ENCODE measurements around the gene NIPAL3.
A peak's percentile ranks its signal among the peaks of the same experiment; 100 is the strongest.

Gene NIPAL3

DNA sequence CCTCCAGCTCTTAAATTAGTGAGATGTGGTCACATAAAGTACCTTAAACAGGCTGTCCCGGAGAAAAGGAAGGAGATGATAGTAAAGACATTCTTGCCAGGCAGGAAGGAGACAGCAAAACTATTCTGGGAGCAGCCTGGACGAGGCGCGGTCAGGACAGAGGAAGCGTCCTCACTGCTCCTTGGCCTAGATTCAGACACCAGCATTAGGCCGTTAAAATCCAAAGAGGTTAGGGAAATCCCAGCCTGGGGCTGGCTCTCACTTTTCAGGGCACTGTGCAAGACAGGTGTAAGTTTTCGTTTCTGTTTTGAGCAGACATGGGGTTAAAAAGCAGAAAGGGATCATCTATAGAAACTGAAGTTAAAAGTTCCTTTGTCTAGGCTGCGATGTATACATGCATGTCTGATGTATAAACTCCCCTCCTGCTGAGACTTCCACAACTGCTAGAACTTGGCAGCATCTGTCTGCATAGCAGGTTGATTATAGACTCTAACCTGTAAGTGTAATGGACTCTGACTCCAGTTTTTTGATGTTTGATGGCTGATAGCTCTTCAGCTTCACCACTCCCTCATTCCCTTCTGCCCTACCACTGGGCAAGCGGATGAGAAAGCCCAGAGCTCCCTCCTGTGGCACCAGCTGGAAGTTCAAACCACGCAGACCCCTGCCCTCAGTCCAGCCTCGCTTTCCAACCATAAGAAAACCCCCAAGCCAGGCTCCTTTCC lies 23.6 kb upstream of the NIPAL3 start:
- DNase-seq, result peak; percentile 75

DNA sequence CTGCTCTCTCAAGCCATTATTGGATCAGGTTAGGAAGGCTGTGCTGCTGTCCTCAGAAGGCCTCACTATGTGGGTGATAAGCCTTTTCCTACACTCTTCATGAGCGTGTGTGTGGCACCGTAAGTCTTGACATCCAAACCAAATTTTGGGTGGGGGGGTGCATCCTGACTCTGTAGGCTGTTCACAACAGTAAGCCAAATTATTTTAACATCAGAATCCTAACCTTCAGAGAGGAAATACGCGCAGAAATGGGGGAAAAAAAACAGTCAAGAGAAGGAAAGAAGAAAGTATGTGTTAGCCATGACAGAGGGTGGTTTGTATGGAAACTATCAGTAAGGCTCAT lies 23.0 kb upstream of the NIPAL3 start:
- no peak for DNase-seq

DNA sequence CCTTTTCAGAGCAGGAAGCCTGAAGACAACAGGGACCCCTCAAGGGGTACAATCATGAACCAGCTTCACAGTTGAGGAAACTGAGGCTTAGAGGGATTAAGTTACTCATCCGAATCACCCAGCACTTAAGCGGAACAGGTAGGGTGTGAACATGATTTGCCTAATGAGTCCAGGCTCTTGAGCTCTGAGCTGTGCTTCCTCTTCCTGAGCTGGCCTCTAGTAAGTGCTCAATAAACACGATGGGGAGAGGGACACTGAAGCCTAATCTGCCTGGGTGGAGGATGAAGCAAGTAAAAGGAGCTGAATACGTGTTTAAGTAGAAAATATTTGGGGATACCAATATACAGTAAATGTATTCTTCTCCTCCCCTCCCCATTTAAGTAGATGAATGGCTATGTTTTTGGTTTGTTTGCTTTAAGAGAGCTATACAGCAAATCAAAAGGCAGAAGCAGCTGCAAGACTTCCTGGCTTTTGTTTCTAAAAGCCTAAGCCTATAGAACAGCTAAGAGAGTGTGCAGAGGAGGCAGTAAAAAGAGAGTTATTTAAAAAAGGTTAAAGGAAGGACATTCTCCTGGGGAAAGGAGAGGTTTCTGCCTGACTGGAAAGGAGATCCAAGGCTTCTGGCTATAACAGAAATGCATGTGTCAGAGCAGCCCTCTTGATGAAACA lies 22.5 kb upstream of the NIPAL3 start:
- DNase-seq, result no peak

DNA sequence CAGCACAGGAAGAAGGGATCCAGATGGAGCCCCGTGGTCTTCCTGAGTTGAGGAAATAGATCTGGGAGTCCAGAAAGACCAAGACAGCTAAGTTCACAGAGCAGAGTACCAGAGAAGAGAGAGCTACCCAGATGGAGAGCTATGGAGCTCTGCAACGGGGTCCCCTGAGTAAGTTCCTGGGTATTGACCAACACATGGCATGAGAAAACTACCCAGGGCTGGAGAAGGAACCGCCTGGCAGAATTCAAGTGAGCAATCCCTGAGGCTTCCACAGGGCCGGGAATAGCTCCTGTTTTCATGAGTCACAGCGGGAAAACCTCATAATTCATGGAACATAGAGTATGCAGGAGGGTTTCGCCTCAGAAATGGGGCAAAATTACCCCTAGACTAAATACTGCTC lies 21.7 kb upstream of the NIPAL3 start:
- no peak for DNase-seq

DNA sequence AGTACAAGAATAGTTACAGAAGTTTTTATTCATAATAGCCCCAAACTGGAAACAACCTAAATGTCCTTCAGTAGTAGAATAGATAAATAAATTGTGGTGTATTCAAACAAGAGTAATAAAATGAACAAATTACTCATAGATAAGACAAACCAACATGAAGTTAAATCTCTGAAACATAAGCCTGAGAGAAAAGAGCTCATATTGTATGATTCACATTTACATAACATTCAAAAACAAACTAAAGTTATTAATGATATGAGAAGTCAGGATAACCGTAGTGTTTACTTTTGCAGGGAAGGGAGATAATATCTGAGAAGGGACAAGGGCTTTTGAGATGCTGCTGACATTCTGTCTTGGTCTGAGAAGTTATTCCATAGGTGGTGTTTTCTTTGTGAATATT lies 15.5 kb upstream of the NIPAL3 start:
- no peak for DNase-seq

DNA sequence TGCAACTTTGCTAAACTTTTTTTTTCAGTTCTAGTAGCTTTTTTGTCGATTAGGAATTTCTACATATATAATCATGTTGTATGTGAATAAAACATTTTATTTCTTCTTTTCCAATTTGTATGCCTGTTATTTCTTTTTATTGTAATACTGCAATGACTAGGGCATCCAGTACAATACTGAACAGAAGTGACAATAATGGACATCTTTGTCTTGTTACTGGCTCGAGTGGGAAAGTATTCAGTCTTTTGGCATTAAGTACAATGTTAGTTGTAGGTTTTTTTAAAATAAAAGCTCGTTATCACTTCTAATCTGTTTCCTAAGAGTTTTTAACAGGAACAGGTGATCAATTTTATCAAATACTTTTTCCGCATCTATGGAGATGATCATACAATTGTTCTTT lies 11.8 kb upstream of the NIPAL3 start:
- no peak for DNase-seq

DNA sequence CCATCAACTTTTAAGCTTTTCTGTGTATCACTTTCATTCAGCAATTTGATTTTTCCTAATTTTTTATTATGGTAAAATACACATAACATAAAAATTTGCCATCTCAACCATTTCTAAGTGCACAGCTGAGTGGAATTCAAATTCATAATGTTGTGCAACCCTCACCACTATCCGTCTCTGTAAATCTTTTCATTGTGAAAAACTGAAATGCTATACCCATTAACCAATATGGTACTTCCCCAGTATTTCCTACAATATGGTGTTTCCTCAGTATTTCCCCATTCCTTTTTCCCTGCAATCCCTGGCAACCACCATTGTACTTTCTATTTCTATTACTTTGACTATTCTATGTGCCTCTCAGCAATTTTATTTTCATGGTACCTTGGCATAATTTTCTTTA lies 8.8 kb upstream of the NIPAL3 start:
- no peak for DNase-seq

DNA sequence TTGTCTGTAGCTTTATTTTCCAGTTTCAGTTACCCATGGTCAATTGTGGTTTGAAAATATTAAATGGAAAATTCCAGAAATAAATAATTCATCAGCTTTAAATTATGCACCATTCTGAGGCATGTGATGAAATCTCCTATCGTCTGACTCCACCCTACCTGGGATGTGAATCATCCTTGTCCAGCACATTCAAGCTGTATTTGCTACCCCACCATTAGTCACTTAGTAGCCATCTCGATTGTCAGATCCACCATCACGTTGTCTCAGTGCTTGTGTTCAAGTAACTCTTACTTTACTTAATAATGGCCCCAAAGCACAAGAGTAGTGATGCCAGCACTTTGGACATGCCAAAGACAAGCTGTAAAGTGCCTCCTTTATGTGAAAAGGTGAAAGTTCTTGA lies 6.1 kb upstream of the NIPAL3 start:
- DNase-seq, result no peak

DNA sequence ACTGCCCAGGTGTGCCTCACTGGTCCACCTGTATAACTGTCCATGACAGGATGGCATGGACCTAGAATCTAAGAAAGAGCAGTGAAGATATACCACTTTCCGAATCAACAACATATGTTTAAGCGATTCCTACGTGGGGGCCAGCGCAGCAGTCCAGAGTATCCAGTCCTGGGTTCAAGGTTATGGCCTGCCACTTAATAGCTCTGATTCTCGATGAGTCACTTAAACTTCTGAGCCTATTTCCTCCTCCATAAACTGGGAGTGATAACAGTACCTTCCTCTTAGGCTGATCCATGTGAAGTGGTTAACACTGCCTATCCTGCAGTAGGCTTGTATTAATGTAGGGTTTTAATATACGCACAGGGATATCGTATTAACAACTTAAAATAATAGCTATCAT lies 4.9 kb upstream of the NIPAL3 start:
- no peak for DNase-seq

DNA sequence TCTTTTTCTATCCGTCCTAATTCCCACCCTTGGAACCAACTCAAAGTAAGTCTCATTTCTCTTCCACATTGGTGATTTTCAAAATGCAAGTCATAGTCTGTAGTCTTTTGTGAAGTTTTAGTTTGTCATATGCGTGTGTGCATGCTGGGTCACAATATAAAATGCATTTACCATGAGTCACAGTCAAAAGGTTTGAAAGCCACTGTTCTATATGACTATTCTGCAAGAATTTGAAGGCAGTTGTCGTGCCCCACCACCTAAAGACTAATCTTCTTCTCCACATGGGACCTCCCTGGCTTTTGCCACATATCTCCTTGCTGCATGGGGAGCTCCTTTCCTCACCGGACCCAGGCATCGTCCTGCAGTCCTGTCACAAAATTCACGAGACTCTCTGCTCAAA lies 3.6 kb upstream of the NIPAL3 start:
- DNase-seq, result no peak

DNA sequence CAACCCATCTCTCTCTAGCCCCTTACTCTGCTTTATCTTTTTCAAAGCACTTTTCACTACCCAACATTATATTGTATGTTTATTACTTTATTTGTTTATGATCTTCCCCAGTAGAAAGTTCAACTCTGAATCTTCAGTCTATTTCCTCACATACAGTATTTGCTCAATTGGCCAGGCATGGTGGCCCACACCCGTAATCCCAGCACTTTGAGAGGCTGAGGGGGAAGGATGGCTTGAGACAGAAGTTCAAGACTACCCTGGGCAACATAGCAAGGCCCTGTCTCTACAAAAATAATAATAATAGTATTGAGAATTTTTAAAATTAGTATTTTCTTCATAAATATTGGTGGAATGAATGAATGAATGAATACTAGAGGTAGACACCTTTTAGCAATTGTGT lies 3.2 kb upstream of the NIPAL3 start:
- no peak for DNase-seq

DNA sequence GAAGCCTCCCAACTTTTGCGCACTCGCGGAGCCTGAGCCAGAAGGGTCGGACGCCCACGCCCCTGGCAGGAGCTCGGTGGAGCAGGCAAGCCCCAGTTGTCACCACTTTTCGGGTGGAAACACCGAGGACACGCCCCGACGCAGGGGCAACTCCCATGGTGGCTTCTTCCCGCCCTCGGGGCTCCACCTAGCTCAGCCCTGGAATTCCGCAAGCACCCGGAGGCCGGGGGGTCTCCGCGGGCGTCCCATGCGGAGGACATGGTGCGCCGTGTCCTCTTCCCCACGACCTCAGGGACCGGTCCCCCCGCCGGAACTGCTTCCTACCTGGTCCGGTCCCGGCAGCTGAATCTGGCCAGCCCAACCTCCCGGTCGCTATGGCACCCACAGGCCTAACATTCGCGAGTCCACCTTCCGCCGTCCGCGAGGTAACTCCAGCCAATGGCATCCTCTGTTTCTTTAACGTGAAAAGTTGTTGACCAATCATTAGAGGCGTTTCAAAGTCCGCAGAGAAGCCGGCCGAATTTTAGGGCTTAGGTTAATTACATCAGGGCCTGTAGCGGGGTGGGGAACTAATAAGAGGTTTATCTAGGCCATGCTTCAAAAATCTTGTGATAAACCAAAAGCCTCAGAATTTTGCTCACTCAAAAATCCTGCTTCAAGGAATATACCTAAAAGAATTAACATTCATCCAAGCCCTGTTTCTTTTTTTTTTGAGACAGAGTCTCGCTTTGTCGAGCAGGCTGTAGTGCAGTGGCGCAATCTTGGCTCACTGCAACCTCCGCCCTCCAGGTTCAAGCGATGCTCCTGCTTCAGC lies 2.0 kb upstream of the NIPAL3 start, which contains the start of gene STPG1:
Gene STPG1, minus strand, starts transcription at position 433 of the 814 bp plus-strand sequence. CDS start 12,394 bp downstream, outside the sequence.
- DNase-seq, result peak; percentile 91

DNA sequence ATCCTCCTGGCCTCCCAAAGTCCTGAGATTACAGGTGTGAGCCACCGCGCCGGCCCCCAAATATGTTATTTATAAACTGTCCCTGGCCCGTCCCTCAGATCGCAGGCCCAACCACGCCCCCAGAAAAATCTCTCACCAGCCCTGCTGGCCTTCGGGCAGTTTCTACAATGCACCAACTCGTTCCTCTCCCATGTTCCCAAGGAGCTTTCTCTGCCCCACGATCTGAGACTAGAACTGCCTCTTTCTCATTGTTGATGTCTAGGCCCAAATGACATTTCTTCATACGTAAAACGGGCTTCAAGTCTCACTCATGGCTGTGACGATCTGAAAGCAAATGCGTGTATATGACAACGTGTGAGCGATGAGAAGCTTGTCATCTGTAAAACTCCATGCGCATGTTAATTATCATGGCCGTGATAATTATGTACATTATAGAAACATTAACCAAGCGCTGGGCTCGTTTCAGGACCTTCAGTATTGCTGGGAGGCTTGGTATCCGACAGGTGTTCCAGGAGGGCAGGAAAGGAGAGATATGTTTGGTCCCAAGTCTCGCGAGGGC lies 748 bp upstream of the NIPAL3 start:
- DNase-seq, result no peak

DNA sequence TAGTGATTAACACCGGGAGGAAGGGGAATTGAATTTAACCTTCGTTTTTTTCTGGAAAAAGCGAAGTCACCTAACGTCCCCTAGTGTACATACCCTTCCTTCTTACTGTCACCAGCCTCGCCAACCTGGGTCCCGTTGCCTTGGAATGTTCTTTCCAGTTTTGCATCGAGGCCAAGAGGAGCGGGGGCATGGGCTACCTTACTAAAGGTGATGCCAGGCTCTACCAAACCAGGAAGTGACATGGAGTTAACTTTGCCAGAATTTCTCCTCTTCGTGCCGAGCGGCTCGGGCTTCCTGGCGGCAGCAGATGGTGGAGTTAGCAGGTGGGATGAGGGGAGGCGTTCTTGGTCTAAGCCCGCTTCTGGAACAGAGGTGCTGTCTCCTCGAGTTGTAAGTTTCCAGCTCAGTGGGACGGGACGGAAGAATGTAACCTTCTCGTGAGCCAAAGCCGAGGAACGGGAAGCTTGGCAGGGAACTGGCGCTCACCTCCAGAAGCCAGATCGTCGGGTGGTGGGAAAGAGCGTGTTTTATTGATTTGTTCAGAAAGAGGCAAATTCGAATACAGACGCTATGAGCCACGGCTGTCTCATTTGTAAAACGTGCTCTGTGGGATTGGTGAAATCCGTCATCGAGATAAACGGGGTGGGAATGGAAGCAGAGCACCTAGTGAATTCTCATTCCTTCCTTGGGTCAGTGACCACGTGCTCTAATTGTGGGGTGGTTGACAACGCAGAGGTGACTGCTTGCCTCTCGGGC lies 486 bp downstream of the NIPAL3 start:
- DNase-seq, result no peak

DNA sequence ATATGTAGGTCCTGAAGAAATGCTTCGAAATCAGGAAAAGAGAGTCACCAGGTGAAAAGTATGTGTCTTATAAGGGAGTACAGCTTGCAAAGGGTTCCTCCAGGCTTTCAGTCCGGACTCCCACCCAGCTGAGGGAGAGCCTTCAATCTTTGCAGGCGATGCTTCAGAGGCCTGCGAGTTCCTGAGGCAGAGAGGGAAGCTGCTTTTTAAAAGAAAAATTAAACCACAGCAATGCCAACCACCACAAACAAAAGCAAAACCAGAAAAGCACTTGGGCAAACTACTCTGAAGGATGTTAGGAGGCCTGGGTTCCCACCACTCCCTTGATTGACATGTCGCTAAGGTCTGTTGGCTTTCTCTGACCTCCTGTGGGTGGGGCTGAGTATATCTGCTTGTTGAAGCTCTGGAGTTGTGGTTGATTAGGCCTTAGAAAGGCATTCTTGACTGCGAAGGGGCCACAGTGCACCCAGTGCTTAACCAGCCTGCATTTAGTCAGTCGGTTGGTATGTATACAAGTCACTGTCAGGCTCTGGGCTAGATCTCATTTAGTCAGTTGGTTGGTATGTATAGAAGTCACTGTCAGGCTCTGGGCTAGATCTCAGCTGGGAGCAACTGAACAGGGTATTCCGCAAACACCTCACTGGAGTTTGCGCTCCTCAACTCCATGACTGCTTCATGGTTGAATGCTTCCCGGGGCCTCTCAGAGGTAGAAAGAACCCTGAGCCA lies 1.2 kb downstream of the NIPAL3 start:
- peak; percentile 71 for DNase-seq

DNA sequence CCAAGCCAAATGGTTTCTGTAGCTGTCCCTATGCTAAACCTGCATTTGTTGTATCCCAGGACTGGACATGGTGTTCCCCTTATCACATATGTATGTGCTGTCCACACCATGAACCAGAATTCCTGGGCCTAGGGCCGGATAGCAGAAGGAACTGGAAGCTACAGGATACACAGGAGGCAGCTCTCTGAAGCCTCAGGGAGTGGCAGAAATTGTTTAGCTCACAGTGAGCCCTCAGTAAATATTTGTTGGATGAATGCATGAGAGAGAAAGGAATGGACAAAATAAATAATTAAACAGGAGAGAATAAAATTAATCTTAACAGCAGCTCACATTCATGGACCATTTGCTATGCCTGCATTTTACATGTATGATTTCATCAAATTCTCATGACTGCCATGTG lies 2.1 kb downstream of the NIPAL3 start:
- no peak for DNase-seq

DNA sequence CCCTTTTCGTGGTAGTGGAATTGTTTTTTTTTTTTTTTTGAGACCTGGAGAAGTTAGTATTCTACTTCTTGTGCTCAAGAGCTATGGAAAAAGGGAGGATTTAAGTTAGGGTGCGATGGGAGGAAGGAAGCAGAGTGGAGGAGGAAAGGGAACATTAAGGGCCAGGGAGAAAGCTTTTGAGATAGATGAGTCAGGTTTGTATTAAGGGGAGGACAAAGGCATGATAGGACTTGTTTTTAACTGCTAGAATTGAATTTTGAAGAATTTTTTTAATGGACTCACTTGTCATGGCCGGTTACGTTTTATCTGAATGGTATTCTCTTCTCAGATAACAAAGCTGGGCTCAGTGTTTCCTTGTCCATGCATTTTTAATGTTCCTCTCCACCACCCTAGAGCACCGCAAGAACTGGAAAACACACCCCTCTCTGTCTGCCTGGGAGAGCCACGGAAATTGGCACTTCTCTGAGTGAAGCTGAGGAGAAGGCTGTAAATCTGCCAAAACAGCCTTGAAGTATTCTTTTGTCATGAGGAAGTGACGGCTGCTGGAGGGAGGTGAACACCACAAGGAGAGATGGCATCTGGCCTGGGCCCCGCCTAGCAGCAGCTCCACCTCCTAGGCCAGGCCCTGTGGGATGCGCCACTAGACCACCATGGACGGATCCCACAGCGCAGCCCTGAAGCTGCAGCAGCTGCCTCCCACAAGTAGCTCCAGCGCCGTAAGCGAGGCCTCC lies 3.5 kb downstream of the NIPAL3 start:
- no peak for DNase-seq

DNA sequence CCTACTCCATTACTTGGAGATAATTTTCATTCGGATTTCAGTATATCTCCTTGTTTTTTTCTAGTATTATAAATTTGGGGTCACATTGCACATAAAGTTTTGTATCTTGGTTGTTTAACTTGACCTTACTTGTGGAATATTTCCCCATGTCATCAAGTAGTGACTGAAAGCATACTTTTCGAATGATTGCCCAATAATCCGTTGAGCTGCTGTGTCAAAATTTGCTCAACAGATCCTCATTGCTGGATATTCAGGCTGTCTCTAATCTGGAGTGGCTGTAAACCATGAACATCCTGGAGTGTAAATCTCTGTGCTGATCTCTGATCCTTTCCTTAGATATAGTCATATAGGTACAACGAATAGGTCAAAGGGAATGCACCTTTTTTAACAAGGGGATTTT lies 4.9 kb downstream of the NIPAL3 start:
- DNase-seq, result no peak

DNA sequence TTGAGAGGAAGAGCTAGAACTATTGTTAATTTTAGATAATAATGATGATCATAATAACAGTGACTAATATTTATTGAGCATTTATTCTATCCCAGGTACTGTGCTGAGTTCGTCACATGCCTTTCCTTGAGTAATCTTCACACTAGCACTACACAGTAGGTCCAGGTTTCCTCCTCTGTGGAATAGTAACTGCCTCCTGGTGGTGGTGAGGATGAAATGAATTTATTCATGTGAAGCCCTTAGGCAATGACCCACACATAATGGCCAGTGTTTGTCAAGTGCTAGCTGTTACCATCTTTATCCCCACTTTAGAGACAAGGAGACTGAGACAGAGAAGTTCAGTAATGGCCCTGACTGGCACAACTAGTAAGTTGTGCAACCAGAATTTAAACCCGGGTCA lies 5.9 kb downstream of the NIPAL3 start:
- no peak for DNase-seq

DNA sequence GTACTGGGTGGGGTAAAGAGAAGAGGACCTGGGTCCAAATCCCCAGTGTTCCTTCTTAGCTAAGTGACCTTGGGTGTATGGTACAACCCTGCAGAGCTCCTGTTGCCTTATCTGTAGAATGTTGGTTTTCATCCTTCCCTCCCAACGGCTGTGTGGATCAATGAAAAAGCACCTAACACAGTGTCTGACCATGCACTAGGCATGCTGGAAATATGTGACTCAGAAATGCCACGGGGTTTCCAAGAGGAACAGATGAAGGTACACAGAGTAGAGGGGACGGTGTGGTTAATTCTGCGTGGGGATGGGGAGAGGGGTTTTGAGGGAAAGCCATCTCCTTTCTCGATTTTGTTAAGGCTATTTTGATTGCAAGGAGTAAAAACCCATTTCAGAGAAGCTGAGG lies 8.6 kb downstream of the NIPAL3 start:
- no peak for DNase-seq

DNA sequence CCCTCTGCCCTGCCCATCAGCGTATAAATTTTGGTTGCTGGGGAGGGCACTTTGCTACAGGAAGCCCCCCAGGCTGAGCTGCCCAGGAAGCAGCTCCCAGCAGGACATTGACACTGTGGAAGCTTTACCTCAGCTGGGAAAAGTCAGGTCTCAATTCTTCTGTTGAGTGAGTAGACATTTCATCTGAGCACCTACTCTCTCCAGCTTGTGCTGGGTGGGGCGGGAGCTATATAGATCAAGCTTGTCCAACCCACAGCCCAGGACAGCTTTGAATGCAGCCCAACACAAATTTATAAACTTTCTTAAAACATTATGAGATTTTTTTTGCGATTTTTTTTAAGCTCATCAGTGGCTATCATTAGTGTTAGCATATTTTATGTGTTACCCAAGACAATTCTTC lies 9.4 kb downstream of the NIPAL3 start:
- DNase-seq, result no peak

DNA sequence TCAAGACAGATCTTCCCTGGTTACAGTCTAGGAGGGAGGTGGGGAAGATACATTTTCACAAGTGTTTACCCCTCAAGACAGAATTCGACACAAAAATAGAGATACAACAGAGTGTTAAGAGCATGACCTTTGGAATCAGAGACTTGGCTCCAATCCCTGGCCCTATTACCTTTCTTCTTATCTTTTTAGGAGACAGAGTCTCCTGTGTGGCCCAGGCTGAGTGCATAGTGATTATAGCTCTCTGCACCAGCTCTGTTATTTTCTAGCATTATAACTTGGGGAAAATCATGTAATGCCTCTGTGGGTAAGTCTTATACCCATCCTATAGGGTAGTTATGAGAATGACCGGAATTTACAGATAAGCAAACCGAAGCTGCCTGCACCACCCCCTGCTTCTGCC lies 9.8 kb downstream of the NIPAL3 start:
- no peak for DNase-seq
